NCI-H1930 (cell line): ENCODE measurements around the gene BRWD1.
A peak's percentile ranks its signal among the peaks of the same experiment; 100 is the strongest.
"Not testable (repeated sequence)": the region's sequence is repeated elsewhere in the genome, so short reads cannot be mapped to it uniquely, and the experiment has no call there.

Experiments used
- DNase-seq, 2 experiments: peaks; one replicate each; lab custom pipeline; 2025; lab: John Stamatoyannopoulos, UW

The BRWD1 gene

GRCh38 chr21:39173716-39174680 lies 139.4 kb downstream of the BRWD1 start:
- no peak for DNase-seq

GRCh38 chr21:39169906-39170305 lies 143.5 kb downstream of the BRWD1 start:
- no peak for DNase-seq

DNA sequence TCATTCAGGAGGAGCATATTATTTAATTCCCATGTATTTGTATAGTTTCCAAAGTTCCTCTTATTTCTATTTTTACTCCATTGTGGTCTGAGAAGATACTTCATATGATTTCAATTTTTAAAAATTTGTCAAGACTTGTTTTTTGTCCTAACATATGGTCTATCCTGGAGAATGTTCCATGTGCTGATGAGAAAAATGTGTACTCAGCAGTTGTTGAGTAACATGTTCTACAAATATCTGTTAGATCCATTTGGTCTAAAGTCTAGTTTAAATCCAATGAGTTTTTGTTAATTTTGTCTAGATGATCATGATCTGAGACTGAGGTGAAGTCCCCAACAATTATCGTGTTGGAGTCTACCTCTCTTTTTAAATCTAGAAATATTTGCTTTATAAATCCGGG lies 144.6 kb downstream of the BRWD1 start:
- no peak for DNase-seq

GRCh38 chr21:39164523-39164922 lies 148.9 kb downstream of the BRWD1 start:
- no peak for DNase-seq

- no peak for DNase-seq
Observed at GRCh38 chr21:39161064-39161463, 152.4 kb downstream of the BRWD1 start.

DNA sequence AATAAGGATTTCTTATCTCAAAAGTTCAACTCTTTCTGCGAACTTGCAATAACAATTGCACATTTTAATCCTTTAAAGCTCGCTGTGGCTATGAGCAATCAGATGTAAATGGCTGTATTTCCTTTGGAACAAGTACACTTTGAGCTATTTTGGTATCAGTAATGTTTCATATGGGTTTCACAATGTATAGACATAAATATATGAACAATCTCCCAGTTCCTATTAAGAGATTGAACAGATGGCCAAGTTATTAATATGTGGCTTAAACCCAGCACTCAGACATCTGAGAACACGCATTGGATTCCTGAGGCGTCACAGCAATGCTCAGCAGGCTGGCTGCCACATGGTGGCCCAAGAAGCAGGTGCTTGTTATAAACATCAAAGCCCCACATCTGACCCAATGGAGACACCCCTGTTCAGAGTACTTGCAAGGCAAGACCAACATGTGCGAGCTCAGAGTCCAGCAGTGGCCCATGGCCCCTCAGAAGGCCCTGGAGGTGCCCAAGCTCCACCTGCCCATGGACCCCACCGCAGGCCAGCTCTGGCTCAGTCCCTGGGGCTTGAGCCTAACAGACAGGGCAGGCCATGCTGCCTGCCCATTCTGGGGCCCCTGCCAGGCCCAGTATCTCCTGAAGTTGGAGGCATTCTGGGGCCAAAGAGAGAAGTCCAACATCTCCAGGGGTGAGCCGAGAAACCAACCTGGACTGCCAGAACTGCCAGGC lies 153.9 kb downstream of the BRWD1 start:
- DNase-seq, result no peak

DNA sequence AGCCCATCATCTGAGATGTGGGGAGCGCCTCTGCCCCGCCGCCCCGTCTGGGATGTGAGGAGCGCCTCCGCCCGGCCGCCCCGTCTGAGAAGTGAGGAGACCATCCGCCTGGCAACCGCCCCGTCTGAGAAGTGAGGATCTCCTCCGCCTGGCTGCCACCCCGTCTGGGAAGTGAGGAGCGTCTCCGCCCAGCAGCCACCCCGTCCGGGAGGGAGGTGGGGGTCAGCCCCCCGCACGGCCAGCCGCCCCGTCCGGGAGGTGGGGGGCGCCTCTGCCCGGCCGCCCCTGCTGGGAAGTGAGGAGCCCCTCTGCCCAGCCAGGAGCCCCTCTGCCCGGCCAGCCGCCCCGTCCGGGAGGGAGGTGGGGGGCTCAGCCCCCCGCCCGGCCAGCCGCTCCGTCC lies 156.2 kb downstream of the BRWD1 start:
- DNase-seq, result not testable (repeated sequence)

- no peak for DNase-seq
Observed at GRCh38 chr21:39156024-39156423, 157.4 kb downstream of the BRWD1 start.

- no peak for DNase-seq
Observed at GRCh38 chr21:39155578-39155977, 157.9 kb downstream of the BRWD1 start.

- no peak for DNase-seq
Observed at GRCh38 chr21:39153842-39154241, 159.6 kb downstream of the BRWD1 start.

DNA sequence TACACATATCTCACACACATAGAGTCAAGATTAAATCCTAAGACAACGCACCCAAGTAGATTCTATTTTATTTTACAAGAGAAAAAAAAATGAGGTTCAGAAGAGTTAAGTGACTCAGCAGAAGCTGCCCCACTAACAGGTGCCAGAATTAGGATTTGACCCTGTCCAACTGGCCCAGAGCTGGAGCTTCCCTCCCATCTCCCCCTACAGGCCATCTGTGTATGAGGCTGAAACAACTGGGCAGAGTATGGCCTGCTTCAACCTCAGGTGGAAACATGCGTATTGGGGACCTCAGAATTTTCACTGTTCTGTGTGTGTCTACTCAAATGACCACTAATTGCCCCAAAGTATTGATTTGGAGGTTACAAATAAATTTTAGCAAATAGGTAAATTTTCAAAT lies 160.1 kb downstream of the BRWD1 start:
- no peak for DNase-seq

DNA sequence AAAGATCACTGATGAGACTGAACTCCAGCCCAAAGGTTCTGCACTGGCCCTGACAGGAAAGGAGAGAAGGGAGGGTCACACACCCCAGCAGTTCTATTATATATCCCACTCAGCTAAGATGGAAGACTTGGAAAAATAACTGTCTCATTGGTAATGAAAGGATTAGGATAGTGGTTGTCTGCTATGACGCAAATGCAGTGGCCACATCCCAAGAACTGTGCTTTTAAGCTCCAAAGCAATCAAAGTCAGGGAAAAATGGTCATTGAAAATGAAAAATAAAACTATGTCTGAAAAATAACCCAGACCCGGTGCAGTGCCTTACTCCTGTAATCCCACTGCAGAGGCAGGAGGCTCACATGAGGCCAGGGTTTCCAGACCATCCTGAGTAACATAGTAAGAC lies 161.2 kb downstream of the BRWD1 start:
- DNase-seq, result no peak

- DNase-seq, result no peak
Observed at GRCh38 chr21:39150877-39151276, 162.6 kb downstream of the BRWD1 start.

DNA sequence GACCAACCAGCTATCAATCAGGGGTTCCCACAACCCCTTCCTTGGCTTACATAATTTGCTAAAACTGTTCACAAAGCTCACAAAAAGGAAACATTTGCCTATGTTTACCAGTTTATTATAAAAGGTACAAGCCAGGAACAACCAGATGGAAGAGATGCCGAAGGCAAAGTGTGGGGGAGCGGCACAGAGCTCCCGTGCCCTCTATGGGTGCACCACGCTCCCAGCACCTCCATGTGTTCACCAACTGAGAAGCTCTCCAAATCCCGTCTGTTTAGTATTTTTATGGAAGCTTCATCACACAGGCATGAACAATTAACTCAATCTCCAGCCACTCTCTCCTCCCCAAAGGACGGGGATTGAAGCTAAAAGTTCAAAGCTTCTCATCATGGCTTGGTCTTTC lies 163.1 kb downstream of the BRWD1 start:
- DNase-seq, result no peak

DNA sequence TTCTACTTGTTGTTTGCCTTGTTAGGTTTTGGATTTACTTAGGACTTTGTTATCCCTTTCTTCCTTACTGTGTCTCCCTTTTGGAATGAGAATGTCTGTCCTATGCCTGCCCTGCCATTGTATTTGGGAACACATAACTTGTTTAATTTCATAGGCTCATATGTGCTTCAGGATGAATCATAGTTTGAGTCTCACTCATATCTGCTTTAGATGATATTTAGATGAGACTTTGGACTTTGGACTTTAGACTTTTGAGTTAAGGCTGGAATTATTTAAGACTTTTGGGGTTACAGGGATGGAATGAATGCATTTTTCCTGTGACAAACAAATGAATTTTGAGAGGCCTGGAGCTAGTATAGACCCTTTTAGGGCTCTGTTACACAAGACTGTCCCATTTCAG lies 163.6 kb downstream of the BRWD1 start:
- no peak for DNase-seq

- no peak for DNase-seq
Observed at GRCh38 chr21:39148975-39149374, 164.5 kb downstream of the BRWD1 start.

- no peak for DNase-seq
Observed at GRCh38 chr21:39144191-39144590, 169.2 kb downstream of the BRWD1 start.

- no peak for DNase-seq
Observed at GRCh38 chr21:39142972-39143371, 170.5 kb downstream of the BRWD1 start.

DNA sequence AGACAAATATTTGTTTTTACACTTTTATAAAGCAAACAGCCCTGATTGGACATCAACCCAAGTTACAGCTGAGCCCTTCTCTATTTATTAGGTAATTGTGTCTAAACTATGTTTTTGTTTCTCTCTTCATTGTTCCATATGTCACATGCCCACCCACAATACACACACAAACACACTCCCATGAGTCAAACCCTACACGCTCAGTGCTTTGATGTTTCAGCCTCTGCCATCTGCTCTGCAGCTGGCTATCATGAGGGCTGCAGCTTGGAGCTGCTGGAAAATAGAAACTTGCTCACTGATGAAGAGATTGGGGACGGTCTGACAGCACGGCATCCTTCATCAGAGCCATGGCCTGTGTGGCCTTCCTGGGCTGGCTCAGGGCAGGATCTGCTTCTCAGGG lies 171.9 kb downstream of the BRWD1 start:
- no peak for DNase-seq

DNA sequence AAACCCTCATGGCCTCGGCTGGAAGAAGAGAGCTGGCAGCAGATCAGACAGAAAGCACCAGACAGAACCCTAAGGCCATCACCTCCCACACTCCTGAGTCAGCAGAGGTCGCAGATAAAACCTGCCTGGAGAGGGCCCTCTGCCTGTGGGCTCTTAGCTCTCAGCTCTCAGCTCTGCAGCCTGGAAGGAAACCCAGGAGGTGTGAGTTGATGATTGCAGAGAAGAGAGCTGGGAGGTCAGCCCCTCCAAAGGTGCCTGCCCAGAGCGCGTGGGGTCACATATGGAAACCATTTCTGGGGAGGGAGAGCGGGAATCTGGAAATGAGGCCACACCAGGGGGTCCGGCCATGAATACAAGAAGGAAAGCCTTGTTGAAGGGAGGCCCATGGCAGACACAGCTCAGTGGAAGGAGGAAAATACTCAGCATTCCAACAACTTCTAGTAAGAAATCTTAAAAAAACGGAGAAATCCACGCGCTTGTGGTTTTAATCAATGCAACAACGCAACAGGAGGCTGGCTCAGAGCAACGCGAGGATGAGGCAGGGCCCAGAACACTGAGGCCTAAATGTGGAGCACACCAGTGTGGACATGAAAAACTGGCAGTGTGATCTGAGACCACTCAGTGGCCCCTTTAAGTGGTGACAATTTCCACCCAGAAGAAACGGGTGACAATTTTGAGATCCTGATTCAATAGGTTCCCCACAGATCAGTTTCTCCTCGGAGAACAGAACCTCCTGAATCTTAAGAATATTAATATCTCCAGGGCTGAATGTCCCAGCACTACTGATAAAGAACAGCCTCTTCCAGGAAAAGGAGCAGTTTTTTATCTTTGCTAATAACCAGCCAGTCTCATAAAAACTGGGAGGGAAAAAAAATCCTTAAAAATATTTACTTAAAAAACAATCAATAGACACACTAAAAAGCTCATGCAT lies 175.9 kb downstream of the BRWD1 start:
- DNase-seq, result no peak

GRCh38 chr21:39136711-39137110 lies 176.7 kb downstream of the BRWD1 start:
- DNase-seq, result no peak

DNA sequence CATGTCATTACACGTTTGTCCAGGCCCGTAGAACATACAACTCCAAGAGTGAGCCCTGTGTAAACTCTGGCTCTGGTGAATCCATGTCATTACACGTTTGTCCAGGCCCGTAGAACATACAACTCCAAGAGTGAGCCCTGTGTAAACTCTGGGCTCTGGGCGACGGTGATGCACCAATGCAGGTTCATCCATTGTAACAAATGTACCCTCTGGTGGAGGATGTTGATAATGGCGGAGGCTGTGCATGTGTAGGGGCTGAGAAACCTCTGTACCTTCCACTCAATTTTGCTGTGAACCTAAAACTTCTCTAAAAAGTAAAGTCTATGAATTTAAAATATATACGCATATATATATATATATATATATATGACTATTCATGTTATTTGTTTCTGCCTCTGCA lies 177.3 kb downstream of the BRWD1 start:
- peak in 1 of 2 experiments; percentile 13 for DNase-seq
